ENCODE data around the gene ZNF492.
"Not testable (repeated sequence)": the region's sequence is repeated elsewhere in the genome, so short reads cannot be mapped to it uniquely, and the experiment has no call there.

The ZNF492 gene

GRCh38 chr19:22633706-22634449 lies at the start of gene ZNF492:
TSS of gene ZNF492 (plus strand) at chr19:22634324. CDS start at chr19:22653400, 19,076 bp downstream.
- DNase-seq: not testable (repeated sequence)

GRCh38 chr19:22595422-22595821 lies 38.7 kb upstream of the ZNF492 start:
- no peak for DNase-seq

GRCh38 chr19:22595918-22596341 lies 38.2 kb upstream of the ZNF492 start:
- no peak for DNase-seq

GRCh38 chr19:22600690-22601648 lies 33.2 kb upstream of the ZNF492 start:
- no peak for DNase-seq

GRCh38 chr19:22601906-22602630 lies 32.1 kb upstream of the ZNF492 start:
- no peak for DNase-seq

GRCh38 chr19:22602631-22603272 lies 31.4 kb upstream of the ZNF492 start:
- DNase-seq: no peak

- DNase-seq: no peak
Observed at GRCh38 chr19:22603518-22604440, 30.3 kb upstream of the ZNF492 start.

GRCh38 chr19:22604571-22605274 lies 29.4 kb upstream of the ZNF492 start:
- DNase-seq: no peak

GRCh38 chr19:22605275-22606211 lies 28.6 kb upstream of the ZNF492 start:
- no peak for DNase-seq

- no peak for DNase-seq
Observed at GRCh38 chr19:22606212-22606553, 27.9 kb upstream of the ZNF492 start.

GRCh38 chr19:22606954-22607652 lies 27.0 kb upstream of the ZNF492 start:
- DNase-seq: no peak

- DNase-seq: no peak
Observed at GRCh38 chr19:22607653-22608430, 26.3 kb upstream of the ZNF492 start.

GRCh38 chr19:22608441-22608840 lies 25.7 kb upstream of the ZNF492 start:
- no peak for DNase-seq

- DNase-seq: no peak
Observed at GRCh38 chr19:22609630-22610029, 24.5 kb upstream of the ZNF492 start.

- DNase-seq: no peak
Observed at GRCh38 chr19:22610121-22610520, 24.0 kb upstream of the ZNF492 start.

- DNase-seq: no peak
Observed at GRCh38 chr19:22612316-22612715, 21.8 kb upstream of the ZNF492 start.

GRCh38 chr19:22616659-22617058 lies 17.5 kb upstream of the ZNF492 start:
- DNase-seq: no peak

- not testable (repeated sequence) for DNase-seq
Observed at GRCh38 chr19:22617181-22617580, 16.9 kb upstream of the ZNF492 start.
